ENCODE results near the gene C2orf81. TPM values are rescaled to one million over a fixed set of nuclear protein-coding genes. Genes with fewer than 3 reads are reported as not detected.

The C2orf81 gene
- total RNA-seq, 2 donors from 2014 or later, result 0.59 to 0.79 TPM

GRCh38 chr2:74371421-74371820 is 50.0 kb downstream of the C2orf81 start:
- DNase-seq (no peak), ATAC-seq (no peak)
- intact Hi-C loops (cut with DNase I), result no loop called here

DNA sequence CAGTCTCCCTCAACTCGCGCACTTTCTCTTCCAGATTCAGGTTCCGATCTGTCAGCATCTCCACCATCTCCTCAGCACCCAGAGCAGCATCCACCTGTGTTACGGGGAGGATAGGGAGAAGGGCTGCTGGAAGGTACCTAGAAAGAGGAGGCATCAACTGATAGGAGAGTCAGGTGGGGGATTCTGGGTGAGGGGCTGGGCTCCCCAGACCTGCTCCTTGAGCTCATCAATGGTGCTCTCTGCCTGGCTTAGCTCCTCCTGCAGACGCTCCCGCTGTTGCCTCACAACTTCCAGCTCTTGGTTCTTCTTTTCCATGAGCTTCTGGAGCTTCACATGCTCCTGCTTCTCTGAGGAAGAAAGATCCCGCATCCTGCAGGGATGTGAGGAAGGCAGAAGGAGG is 51.4 kb downstream of the C2orf81 start:
- intact Hi-C loops (cut with DNase I), result no loop called here
- no peak for DNase-seq
- no peak for ATAC-seq

DNA sequence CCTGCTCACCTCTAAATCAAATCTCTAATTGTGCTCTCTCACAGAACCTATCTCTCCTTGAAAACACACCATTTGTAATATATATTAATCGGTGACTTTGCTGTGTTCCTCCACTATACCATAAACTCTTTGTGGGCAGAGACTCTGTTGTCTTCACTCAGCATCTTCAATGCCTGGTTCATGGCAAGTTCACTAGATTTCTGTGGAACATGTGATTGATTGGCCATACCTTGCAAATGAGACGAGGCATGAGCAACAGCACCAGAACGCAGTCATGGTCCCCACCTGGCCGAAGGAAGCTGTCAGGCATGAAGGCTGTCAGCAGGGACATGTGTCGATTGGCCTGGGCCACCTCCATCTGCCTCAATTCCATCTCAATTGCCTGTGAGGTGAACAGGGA is 52.9 kb downstream of the C2orf81 start:
- no peak for ATAC-seq
- DNase-seq, result no peak
- intact Hi-C loops (cut with DNase I), result no loop called here

- ATAC-seq (no peak), DNase-seq (no peak)
- intact Hi-C loops (cut with DNase I), result no loop called here
These were observed 53.6 kb downstream of the C2orf81 start for GRCh38 chr2:74367789-74368188.

GRCh38 chr2:74366036-74366435 is 55.4 kb downstream of the C2orf81 start:
- DNase-seq (no peak), ATAC-seq (no peak)
- intact Hi-C loops (cut with DNase I), result no loop called here

- no peak for DNase-seq
- peak in 1 of 2 donors; percentile 36 for ATAC-seq
- intact Hi-C loops (cut with DNase I), result no loop called here
These were observed 56.6 kb downstream of the C2orf81 start for GRCh38 chr2:74364533-74365505.

Other genes starting within 250 kb of the C2orf81 start
- 10 to 100 TPM; 67.4 to 79.7 TPM for gene MOB1A, start 242.7 kb downstream of the C2orf81 start, total RNA-seq
- 10 to 100 TPM; 21.8 to 33.0 TPM for gene MTHFD2, start 223.0 kb downstream of the C2orf81 start, total RNA-seq
- gene SLC4A5, start 78.2 kb downstream of the C2orf81 start, total RNA-seq, result 1 to 10 TPM; 1.2 to 1.7 TPM
- 100 to 1,000 TPM; 106 to 118 TPM for gene DCTN1, start 41.3 kb downstream of the C2orf81 start, total RNA-seq
- 1 to 10 TPM; 4.1 to 5.5 TPM for gene WDR54, start 111 bp upstream of the C2orf81 start, total RNA-seq
- gene RTKN, start 20.3 kb upstream of the C2orf81 start, total RNA-seq, result 10 to 100 TPM; 14.1 to 18.7 TPM
- gene INO80B, start 33.5 kb upstream of the C2orf81 start, total RNA-seq, result 10 to 100 TPM; 21.1 to 22.1 TPM
- 10 to 100 TPM; 42.2 to 56.7 TPM for gene WBP1, start 36.8 kb upstream of the C2orf81 start, total RNA-seq
- gene MOGS, start 43.8 kb upstream of the C2orf81 start, total RNA-seq, result 10 to 100 TPM; 25.3 to 32.7 TPM
- gene MRPL53, start 51.1 kb upstream of the C2orf81 start, total RNA-seq, result 100 to 1,000 TPM; 110 to 127 TPM
- 1 to 10 TPM; 6.8 to 8.8 TPM for gene CCDC142, start 61.4 kb upstream of the C2orf81 start, total RNA-seq
- gene TTC31, start 61.5 kb upstream of the C2orf81 start, total RNA-seq, result 10 to 100 TPM; 11.9 TPM
- gene LBX2, start 78.0 kb upstream of the C2orf81 start, total RNA-seq, result 1 to 10 TPM in 1 of 2 donors, under 1 TPM in 1; 0.60 to 1.0 TPM
- gene PCGF1, start 86.1 kb upstream of the C2orf81 start, total RNA-seq, result 10 to 100 TPM; 18.3 to 24.0 TPM
- not detected for gene TLX2, start 92.8 kb upstream of the C2orf81 start, total RNA-seq
- not detected for gene DQX1, start 104.6 kb upstream of the C2orf81 start, total RNA-seq
- 10 to 100 TPM; 62.2 to 78.3 TPM for gene AUP1, start 108.1 kb upstream of the C2orf81 start, total RNA-seq
- gene HTRA2, start 108.3 kb upstream of the C2orf81 start, total RNA-seq, result 10 to 100 TPM; 28.7 to 29.3 TPM
- gene LOXL3, start 132.3 kb upstream of the C2orf81 start, total RNA-seq, result 1 to 10 TPM; 4.1 to 8.4 TPM
- 10 to 100 TPM in 1 of 2 donors, 1 to 10 TPM in 1; 7.9 to 12.4 TPM for gene DOK1, start 133.1 kb upstream of the C2orf81 start, total RNA-seq
- gene M1AP, start 226.7 kb upstream of the C2orf81 start, total RNA-seq, result under 1 TPM; 0.44 to 0.65 TPM
- gene SEMA4F, start 232.6 kb upstream of the C2orf81 start, total RNA-seq, result 1 to 10 TPM; 3.4 to 6.1 TPM